HG03159 (cell line): ENCODE data around the gene SLC39A11.
"Not testable (repeated sequence)": the region's sequence is repeated elsewhere in the genome, so short reads cannot be mapped to it uniquely, and the experiment has no call there.

Experiments
- ATAC-seq: cut with Tn5 transposase; IDR thresholded peaks from one replicate; pipeline ENCODE4 v1.9.1; 2021; ENCODE audit warnings: mild to moderate bottlenecking, moderate library complexity; ENCODE audit not compliant: unreplicated experiment

Gene SLC39A11

DNA sequence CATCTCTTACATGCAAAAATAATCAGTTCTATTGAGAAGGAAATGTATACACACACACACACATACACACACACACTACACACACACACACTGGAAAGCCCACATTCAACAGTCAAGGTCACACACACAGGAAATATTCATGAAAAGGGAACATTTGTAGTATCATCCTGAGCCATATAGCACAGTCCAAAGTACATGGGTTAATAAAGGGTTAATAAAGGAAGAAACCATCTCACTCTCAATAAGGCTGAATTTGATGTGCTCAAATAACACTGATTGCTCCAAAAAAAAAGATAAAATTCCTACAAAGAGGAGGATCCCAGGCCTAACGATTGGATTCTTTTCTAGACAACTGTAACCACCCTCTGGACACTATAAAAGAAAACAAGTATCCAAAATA lies 164.7 kb downstream of the SLC39A11 start:
- ATAC-seq: no peak

GRCh38 chr17:72927146-72927545 lies 165.3 kb downstream of the SLC39A11 start:
- no peak for ATAC-seq

DNA sequence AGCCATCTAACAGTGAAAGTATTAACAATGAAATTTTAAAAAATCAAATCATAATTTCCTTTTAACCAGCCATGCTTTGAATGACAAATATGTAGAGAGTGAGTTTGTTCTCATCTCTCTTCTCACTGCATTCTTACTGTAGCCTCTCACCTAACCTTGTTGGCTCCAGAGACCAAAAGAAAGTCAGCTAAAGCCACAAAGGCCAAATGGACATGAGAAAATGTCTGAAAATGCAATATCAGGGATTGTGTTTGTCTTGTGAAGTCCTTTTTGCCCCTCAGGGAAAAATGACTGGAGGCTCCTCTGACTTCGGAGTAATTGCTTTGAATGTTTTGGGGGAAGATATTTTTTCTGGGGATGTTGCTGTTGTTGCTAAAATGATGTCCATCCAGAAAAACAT lies 166.3 kb downstream of the SLC39A11 start:
- ATAC-seq: no peak

GRCh38 chr17:72924196-72924595 lies 168.3 kb downstream of the SLC39A11 start:
- no peak for ATAC-seq

- ATAC-seq: no peak
These were observed 170.3 kb downstream of the SLC39A11 start for GRCh38 chr17:72922219-72922618.

DNA sequence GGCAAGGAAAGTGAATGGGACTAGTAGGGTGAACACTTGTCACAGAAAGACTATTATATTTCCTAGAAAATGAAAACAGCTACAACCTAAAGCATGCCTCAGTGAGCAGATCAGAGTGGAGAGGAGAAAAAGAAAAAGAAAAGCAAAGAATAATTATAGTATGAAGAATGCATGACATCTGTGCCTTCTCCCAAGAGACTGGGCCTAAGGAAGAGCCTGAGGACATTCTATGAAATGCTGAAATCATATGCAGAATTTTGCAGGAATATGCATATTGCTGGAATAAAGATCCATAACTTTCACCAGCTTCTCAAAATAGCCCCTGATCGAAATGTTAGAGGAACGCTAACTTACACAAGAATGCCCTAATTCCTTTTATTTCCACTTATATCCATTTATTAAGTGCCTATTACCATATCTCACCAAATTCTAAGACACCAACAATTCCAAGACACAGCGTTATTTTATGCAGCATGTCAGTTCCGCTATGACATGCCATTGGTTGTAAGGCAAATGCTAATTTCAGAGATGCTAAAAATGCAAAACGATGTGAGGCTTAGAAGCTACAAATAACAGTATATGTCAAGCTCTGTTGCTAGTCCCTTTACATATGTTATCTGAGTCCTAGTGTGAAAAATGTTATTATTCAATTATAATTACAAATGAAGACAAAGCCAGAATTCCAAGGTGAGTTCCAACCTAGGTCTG lies 171.0 kb downstream of the SLC39A11 start:
- ATAC-seq: no peak

DNA sequence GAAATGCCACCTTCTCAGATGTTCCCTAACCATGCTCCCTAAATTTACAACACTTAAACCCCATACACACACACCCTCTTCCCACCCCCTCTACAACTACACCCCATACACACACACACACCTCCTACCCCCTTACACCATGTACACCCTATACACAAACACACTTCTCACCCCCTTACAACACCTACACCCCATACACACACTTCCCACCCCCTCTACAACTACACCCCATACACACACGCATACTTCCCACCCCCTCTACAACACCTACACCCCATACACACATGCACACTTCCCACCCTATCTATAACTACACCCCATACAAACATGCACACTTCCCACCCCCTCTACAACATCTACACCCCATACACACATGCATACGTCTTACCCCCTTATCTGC lies 172.0 kb downstream of the SLC39A11 start:
- no peak for ATAC-seq

DNA sequence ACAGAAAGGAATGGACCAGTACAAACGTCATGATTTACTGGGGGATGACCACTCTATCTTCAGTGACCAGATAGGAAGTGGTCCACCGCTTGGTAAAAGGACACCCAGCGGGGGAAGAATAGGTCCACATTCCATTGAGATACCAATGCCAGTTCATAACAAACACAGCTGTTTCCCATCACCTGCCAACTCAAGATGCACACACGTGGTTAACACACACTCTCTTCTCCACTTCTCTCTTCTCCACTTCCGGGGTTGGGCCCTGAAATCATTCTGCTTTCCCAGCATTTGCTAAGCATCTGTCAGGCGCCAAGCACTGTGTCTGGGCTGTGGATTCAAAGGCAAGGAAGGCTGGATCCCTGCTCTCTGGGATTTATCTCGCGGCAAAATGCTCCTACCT lies 175.5 kb downstream of the SLC39A11 start:
- ATAC-seq: no peak

GRCh38 chr17:72915625-72916081 lies 176.8 kb downstream of the SLC39A11 start:
- ATAC-seq: no peak

- no peak for ATAC-seq
These were observed 179.3 kb downstream of the SLC39A11 start for GRCh38 chr17:72913142-72913682.

DNA sequence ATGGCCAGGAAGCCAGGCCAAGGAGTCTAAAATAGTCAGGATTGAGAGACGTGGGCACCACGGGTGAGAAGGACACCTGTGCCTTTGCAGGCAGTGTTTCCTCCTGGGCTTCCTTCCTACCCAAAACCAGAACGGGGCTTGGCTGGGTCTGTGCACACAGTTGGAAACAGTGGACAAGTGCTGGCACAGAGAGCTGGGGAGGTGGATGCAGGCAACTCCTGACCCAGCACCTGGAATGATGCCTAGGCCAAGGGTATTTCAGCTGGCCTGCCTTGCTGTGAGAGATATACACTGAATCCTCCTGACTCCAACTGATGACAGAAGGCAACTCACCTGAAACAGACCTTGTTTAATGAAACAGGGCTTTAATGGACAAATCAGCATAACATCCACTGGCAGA lies 186.2 kb downstream of the SLC39A11 start:
- ATAC-seq: no peak

GRCh38 chr17:72903522-72903921 lies 189.0 kb downstream of the SLC39A11 start:
- no peak for ATAC-seq

DNA sequence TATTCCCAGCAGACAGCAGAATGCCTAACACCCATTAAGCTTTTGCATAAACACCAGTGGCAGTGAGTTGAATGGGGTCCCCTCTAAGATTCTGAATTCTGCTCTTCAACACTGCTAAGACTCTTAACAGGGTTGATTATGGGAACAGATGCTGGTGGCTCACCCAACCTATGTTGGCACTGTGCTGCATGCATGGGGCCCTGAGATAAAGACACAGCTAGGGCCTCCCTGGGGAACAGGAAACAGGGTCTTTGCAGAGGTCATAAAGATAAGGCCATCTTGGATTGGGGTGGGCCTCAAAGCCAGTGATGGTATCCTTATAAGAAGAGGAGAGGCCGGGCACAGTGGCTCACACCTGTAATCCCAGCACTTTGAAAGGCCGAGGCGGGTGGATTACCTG lies 190.8 kb downstream of the SLC39A11 start:
- no peak for ATAC-seq

DNA sequence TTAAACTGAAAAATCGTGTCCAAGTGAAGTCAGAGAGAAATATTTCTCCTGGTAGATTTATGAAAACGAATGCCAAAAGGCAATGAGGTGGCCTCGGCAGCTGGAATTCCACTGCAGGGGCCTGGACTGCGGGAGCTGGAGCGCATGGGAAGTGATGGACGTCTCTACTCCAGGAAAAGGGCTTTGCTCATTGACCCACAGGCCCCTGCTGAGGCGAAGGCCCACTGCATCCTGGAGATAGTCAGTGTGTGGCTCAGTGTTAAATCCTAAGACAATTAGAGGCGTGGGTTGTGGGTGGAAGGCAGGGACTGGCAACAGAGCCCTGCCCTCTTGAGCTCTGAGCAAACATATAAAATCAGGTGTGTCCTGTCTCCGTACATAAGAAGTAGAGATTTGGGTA lies 191.4 kb downstream of the SLC39A11 start:
- ATAC-seq: no peak

- no peak for ATAC-seq
These were observed 191.9 kb downstream of the SLC39A11 start for GRCh38 chr17:72900654-72900971.

- ATAC-seq: no peak
These were observed 193.8 kb downstream of the SLC39A11 start for GRCh38 chr17:72898725-72899124.

- not testable (repeated sequence) for ATAC-seq
These were observed 196.2 kb downstream of the SLC39A11 start for GRCh38 chr17:72896288-72896687.

DNA sequence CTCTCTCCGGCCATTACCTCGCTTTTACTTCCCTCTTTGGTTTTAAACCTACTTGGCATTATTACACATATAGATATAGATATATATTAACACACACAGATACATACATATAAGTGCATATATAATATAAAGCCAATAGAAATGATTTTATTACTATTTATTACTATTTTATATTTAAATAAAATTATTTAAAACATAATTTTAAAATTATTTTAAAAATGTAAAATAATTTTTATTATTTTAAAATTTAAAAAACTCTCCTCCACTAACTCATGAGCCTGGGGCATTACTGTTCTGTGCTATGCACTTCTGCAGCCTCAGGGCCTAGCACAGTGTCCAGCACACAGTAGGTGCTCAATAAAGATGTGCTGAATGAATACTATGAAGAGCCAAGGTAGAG lies 200.9 kb downstream of the SLC39A11 start:
- ATAC-seq: no peak

DNA sequence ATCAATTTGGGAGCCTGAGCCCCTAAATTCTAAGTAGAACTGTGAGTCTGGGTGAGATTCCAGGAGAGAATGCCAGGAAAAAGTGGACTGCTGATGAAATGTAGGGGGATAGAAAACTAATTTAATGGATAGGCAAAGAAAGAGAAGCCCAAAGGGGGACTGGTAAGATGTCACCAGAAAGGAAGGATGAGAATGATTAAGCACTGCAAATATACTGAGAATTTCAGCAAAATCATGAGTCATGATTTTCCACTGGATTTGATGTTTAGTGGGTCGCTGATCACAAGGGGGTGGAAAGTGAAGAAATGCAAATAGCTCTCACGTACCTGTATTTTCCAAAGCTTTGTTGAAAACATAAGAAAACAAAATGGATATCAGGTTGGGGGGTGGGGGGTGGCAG lies 201.8 kb downstream of the SLC39A11 start:
- no peak for ATAC-seq

GRCh38 chr17:72887917-72888316 lies 204.6 kb downstream of the SLC39A11 start:
- ATAC-seq: no peak

GRCh38 chr17:72887322-72887721 lies 205.2 kb downstream of the SLC39A11 start:
- no peak for ATAC-seq

- no peak for ATAC-seq
These were observed 205.9 kb downstream of the SLC39A11 start for GRCh38 chr17:72886622-72887021.

DNA sequence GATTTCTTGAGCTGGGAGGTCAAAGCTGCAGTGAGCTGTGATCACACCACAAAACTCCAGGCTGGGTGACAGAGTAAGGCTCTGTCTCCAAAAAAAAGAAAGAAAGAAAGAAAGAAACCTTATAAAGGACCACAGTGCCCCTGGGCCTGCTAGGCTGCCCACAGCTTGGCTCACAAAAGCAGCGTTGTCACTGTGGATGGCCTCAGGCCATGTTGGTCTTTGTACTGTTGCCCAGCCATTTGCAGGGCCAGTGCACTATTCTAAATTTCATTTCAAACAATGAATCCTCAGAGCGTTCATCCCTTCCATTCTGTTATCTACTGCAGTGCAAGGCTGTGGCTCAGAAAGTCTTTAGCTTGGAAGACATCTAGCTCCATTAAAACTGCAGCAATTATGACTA lies 208.4 kb downstream of the SLC39A11 start:
- ATAC-seq: no peak
